H1 (cell line): ENCODE results near the gene CDC45. TPM values are rescaled to one million over a fixed set of nuclear protein-coding genes. Genes with fewer than 3 reads are reported as not detected.

Experiments
- BACH1 ChIP-seq: IDR thresholded peaks from 2 replicates; pipeline ENCODE4 v1.6.1; 2012; ENCODE audit warnings: low read length, improper control_type of control experiment
- EZH2 ChIP-seq: fragments of 200-600 bp; sonication (generic); IDR thresholded peaks from 2 replicates; pipeline ENCODE4 v1.7.1; 2012; ENCODE audit warnings: low read depth, mild to moderate bottlenecking, moderate library complexity, low read length, inconsistent platforms; ENCODE audit not compliant: severe bottlenecking
- GABPA ChIP-seq: IDR thresholded peaks from 2 replicates; pipeline ENCODE4 v1.6.1; 2011; ENCODE audit warnings: mild to moderate bottlenecking, low read length, moderate library complexity, borderline replicate concordance; ENCODE audit not compliant: insufficient read depth
- SIX5 ChIP-seq: IDR thresholded peaks from 2 replicates; pipeline ENCODE4 v1.6.1; 2011; ENCODE audit warnings: mild to moderate bottlenecking, low read depth, low read length
- TEAD4 ChIP-seq: IDR thresholded peaks from 2 replicates; pipeline ENCODE4 v1.6.1; 2012; ENCODE audit warnings: low read depth, low read length, inconsistent platforms, mixed read lengths
- polyA plus RNA-seq, 7 experiments: library from polyadenylated mRNA; depleted of rRNA in 3 of 7; stranded (reverse) in 5 of 7; unstranded in 2 of 7; fragments of >200 nt in 5 of 7; fragments of 200-250 nt in 2 of 7; gene quantifications; 1 replicate in 5 of 7; 2 replicates in 1 of 7; 4 replicates in 1 of 7; pipeline versions ENCODE4 v1.2.1 to v1.2.3, GENCODE V29; 2011 to 2013; ENCODE audit warnings: missing spikeins in 2 of 7, mixed read lengths in 2 of 7
- total RNA-seq: library from RNA; stranded (reverse); fragmentation: NEBNext Ultra II Directional; extraction: Animal tissue kit (Norgen Biotek cat#: 25700); gene quantifications from 2 replicates; pipeline ENCODE4 v1.2.1, GENCODE V29; 2021

The CDC45 gene
- total and polyA plus RNA-seq, 2 of the 8 experiments (the other 6 are each of a cell fraction or from before 2014, with no cell fraction given): 31.9 to 37.7 TPM

DNA sequence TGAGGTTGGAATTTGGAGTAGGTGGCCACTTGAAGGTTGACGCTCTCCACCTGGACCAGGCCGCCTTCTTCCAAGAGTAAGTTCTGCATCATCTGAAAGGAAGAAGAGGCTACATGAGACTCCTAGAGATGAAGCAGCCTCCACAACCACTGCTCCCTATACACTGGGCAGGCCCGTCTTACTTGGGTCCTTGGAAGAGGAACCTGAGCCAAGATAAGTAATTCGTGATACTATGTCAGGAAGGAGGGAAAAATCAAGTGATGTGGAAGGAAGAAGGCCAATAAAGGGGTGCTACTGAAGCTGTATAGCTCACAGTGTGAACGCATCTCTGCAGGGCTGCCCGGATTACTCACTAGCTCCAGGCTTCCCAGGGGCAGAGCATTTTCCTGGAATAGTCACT is 11.8 kb upstream of the CDC45 start (continued):
- no peak for TF ChIP-seq BACH1
- no peak for TF ChIP-seq SIX5
- no peak for TF ChIP-seq GABPA
- no peak for TF ChIP-seq EZH2
- no peak for TF ChIP-seq TEAD4
